ENCODE results near the gene PSMF1. TPM values are rescaled to one million over a fixed set of nuclear protein-coding genes. Genes with fewer than 3 reads are reported as not detected.

The PSMF1 gene
- total RNA-seq: 100 to 1,000 TPM in 1 of 2 donors, 10 to 100 TPM in 1; 47.9 to 161 TPM
- 10 to 100 TPM; 37.5 to 88.5 TPM for polyA plus RNA-seq
- long read RNA-seq, donor 1, full-length matches to known transcripts: 60 of 128 reads
- long read RNA-seq, donor 1, partial matches to known transcripts: 68 of 128 reads
- long read RNA-seq, donor 1, other reads (novel, unspliced or antisense): 0 of 128 reads
- long read RNA-seq, donor 2, full-length matches to known transcripts: 21 of 21 reads
- long read RNA-seq, donor 2, partial matches to known transcripts: 0 of 21 reads
- long read RNA-seq, donor 2, other reads (novel, unspliced or antisense): 0 of 21 reads
- long read RNA-seq, donor 3, full-length matches to known transcripts: 22 of 38 reads
- long read RNA-seq, donor 3, partial matches to known transcripts: 16 of 38 reads
- long read RNA-seq, donor 3, other reads (novel, unspliced or antisense): 0 of 38 reads
- long read RNA-seq, donor 4, full-length matches to known transcripts: 20 of 33 reads
- long read RNA-seq, donor 4, partial matches to known transcripts: 13 of 33 reads
- long read RNA-seq, donor 4, other reads (novel, unspliced or antisense): 0 of 33 reads
- long read RNA-seq, donor 5, full-length matches to known transcripts: 69 of 82 reads
- long read RNA-seq, donor 5, partial matches to known transcripts: 13 of 82 reads
- long read RNA-seq, donor 5, other reads (novel, unspliced or antisense): 0 of 82 reads

GRCh38 chr20:1118336-1119127 lies at the start of gene PSMF1:
Gene PSMF1 (plus strand): TSS chr20:1118602. CDS start chr20:1118774, 172 bp downstream.
- no peak for TF ChIP-seq CTCF (IDR thresholded peaks at IDR 0.05; ENCODE audit: control extremely low read depth, extremely low read depth)
- no peaks in the 10 kb centered on the region for H3K27me3 ChIP-seq (ENCODE audit: control insufficient read depth in 3 of 3, insufficient read depth in 3 of 3, low read length in 2 of 3)
- WGBS, 2 donors: 0 to 1% methylated on average over 62 of the region's 62 CpGs
- H3K27ac ChIP-seq (ENCODE audit: low read depth in 1 of 2, low read length in 1 of 2): peak within 1 kb of the TSS; percentile 75 to 81
- DNase-seq: peak; percentile 94 to 96 (median 96)
- H3K4me1 ChIP-seq (ENCODE audit: control insufficient read depth in 5 of 5, insufficient read depth in 5 of 5, low read length in 5 of 5): peaks cover 8 to 50% (median 28%) of the 10 kb centered on the region in 5 donors
- ATAC-seq (ENCODE audit: insufficient read depth, low FRiP score): peak; percentile 98
- H3K9ac ChIP-seq (ENCODE audit: insufficient read depth in 1 of 2, low read length in 2 of 2): peak within 1 kb of the TSS; percentile 71 to 95
- peaks cover 0 to 5% (median 0%) of the 10 kb centered on the region in 4 donors for H3K36me3 ChIP-seq (ENCODE audit: control insufficient read depth in 4 of 4, insufficient read depth in 4 of 4, low read length in 4 of 4)
- H3K4me3 ChIP-seq: peak within 1 kb of the TSS; percentile 76
- H3K9me3 ChIP-seq (ENCODE audit: control insufficient read depth in 4 of 4, insufficient read depth in 3 of 4, low read length in 3 of 4): no peaks in the 10 kb centered on the region

GRCh38 chr20:1072258-1072657 lies 46.1 kb upstream of the PSMF1 start:
- 88 to 91% methylated on average over 2 of the region's 2 CpGs for WGBS, 2 donors
- no peak overlapping the region for H3K27ac ChIP-seq (ENCODE audit: low read depth in 1 of 2, low read length in 1 of 2)
- H3K9ac ChIP-seq (ENCODE audit: insufficient read depth in 1 of 2, low read length in 2 of 2): no peak overlapping the region
- H3K9me3 ChIP-seq (ENCODE audit: control insufficient read depth in 4 of 4, insufficient read depth in 3 of 4, low read length in 3 of 4): no peaks in the 10 kb centered on the region
- DNase-seq (no peak), ATAC-seq (ENCODE audit: insufficient read depth, low FRiP score) (no peak)
- no peaks in the 10 kb centered on the region for H3K27me3 ChIP-seq (ENCODE audit: control insufficient read depth in 3 of 3, insufficient read depth in 3 of 3, low read length in 2 of 3)
- TF ChIP-seq CTCF (IDR thresholded peaks at IDR 0.05; ENCODE audit: control extremely low read depth, extremely low read depth): no peak
- no peak overlapping the region for H3K4me3 ChIP-seq
- H3K4me1 ChIP-seq (ENCODE audit: control insufficient read depth in 5 of 5, insufficient read depth in 5 of 5, low read length in 5 of 5): no peaks in the 10 kb centered on the region
- no peaks in the 10 kb centered on the region for H3K36me3 ChIP-seq (ENCODE audit: control insufficient read depth in 4 of 4, insufficient read depth in 4 of 4, low read length in 4 of 4)

- WGBS, 2 donors: 75 to 80% methylated on average over 3 of the region's 3 CpGs
- Histone ChIP-seq H3K27me3 (ENCODE audit: control insufficient read depth in 3 of 3, insufficient read depth in 3 of 3, low read length in 2 of 3) (no peaks in the 10 kb centered on the region), H3K9ac (ENCODE audit: insufficient read depth in 1 of 2, low read length in 2 of 2) (no peak overlapping the region), H3K4me1 (ENCODE audit: control insufficient read depth in 5 of 5, insufficient read depth in 5 of 5, low read length in 5 of 5) (no peaks in the 10 kb centered on the region), H3K27ac (ENCODE audit: low read depth in 1 of 2, low read length in 1 of 2) (no peak overlapping the region), H3K9me3 (ENCODE audit: control insufficient read depth in 4 of 4, insufficient read depth in 3 of 4, low read length in 3 of 4) (no peaks in the 10 kb centered on the region), H3K36me3 (ENCODE audit: control insufficient read depth in 4 of 4, insufficient read depth in 4 of 4, low read length in 4 of 4) (no peaks in the 10 kb centered on the region), H3K4me3 (no peak overlapping the region)
- no peak for TF ChIP-seq CTCF (IDR thresholded peaks at IDR 0.05; ENCODE audit: control extremely low read depth, extremely low read depth)
- ATAC-seq (ENCODE audit: insufficient read depth, low FRiP score): no peak
- no peak for DNase-seq
Observed at GRCh38 chr20:1075616-1076015, 42.8 kb upstream of the PSMF1 start.
